Bronchial epithelial cell (primary cell): ENCODE results near the gene LCNL1. TPM values are rescaled to one million over a fixed set of nuclear protein-coding genes. Genes with fewer than 3 reads are reported as not detected.
"Not testable (repeated sequence)": the region's sequence is repeated elsewhere in the genome, so short reads cannot be mapped to it uniquely, and the experiment has no call there.

Source experiments
- DNase-seq: peaks from one replicate; pipeline ENCODE4 v3.0.0-alpha.2; 2010; ENCODE audit warnings: low read depth
- FAIRE-seq: peaks from 2 replicates; lab custom pipeline; 2011; peaks lifted over from hg19 to GRCh38; lab: Jason Lieb, UNC
- H3K27me3 ChIP-seq: 2 replicates; pipeline ENCODE4 v1.5.1; 2011; ENCODE audit warnings: low read length; ENCODE audit not compliant: control insufficient read depth, insufficient read depth
- H3K36me3 ChIP-seq: 2 replicates; pipeline ENCODE4 v1.5.1; 2011; ENCODE audit warnings: low read length; ENCODE audit not compliant: control insufficient read depth, insufficient read depth
- H3K4me3 ChIP-seq: 2 replicates; pipeline ENCODE4 v1.5.1; 2011; ENCODE audit warnings: mild to moderate bottlenecking, low read depth, low read length, control low read depth
- total RNA-seq: library from RNA; depleted of rRNA; stranded (reverse); fragments of >200 nt; gene quantifications from 2 replicates; pipeline ENCODE4 v1.2.1, GENCODE V29; 2014
- TF ChIP-seq, protein P1 (sequence below): IDR thresholded peaks from 2 replicates; pipeline ENCODE4 v1.5.1; 2011; ENCODE audit warnings: mild to moderate bottlenecking, moderate library complexity, low read length, control low read depth, inconsistent platforms; ENCODE audit not compliant: insufficient read depth, severe bottlenecking

Gene LCNL1
- total RNA-seq, 1 donor from 2014 or later = not detected

DNA sequence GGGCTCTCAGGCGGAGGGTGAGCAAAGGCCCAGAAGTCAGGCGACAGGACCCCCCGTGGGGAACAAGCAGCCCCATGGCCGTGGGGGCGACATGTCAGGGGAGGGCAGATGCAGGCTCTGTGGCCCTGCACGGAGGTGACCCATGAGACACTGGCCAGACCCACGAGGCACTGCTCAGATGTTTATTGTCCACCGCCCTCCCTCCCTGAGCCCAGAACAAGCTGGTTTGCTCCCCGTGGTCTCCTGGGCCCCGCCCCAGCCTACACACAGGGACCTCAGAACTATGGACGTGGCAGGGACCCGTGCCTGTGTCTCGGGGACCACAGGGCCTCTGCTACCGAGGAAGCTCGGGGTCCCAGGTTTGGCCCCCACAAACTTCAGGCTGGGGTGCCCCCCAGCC, 47.2 kb downstream of the LCNL1 start:
- DNase-seq (no peak), FAIRE-seq (no peak)
- H3K36me3 ChIP-seq = no peaks in the 10 kb centered on the region
- no peaks in the 10 kb centered on the region for H3K27me3 ChIP-seq
- TF ChIP-seq, protein P1, sequence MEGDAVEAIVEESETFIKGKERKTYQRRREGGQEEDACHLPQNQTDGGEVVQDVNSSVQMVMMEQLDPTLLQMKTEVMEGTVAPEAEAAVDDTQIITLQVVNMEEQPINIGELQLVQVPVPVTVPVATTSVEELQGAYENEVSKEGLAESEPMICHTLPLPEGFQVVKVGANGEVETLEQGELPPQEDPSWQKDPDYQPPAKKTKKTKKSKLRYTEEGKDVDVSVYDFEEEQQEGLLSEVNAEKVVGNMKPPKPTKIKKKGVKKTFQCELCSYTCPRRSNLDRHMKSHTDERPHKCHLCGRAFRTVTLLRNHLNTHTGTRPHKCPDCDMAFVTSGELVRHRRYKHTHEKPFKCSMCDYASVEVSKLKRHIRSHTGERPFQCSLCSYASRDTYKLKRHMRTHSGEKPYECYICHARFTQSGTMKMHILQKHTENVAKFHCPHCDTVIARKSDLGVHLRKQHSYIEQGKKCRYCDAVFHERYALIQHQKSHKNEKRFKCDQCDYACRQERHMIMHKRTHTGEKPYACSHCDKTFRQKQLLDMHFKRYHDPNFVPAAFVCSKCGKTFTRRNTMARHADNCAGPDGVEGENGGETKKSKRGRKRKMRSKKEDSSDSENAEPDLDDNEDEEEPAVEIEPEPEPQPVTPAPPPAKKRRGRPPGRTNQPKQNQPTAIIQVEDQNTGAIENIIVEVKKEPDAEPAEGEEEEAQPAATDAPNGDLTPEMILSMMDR = no peak
- H3K4me3 ChIP-seq = no peak overlapping the region

DNA sequence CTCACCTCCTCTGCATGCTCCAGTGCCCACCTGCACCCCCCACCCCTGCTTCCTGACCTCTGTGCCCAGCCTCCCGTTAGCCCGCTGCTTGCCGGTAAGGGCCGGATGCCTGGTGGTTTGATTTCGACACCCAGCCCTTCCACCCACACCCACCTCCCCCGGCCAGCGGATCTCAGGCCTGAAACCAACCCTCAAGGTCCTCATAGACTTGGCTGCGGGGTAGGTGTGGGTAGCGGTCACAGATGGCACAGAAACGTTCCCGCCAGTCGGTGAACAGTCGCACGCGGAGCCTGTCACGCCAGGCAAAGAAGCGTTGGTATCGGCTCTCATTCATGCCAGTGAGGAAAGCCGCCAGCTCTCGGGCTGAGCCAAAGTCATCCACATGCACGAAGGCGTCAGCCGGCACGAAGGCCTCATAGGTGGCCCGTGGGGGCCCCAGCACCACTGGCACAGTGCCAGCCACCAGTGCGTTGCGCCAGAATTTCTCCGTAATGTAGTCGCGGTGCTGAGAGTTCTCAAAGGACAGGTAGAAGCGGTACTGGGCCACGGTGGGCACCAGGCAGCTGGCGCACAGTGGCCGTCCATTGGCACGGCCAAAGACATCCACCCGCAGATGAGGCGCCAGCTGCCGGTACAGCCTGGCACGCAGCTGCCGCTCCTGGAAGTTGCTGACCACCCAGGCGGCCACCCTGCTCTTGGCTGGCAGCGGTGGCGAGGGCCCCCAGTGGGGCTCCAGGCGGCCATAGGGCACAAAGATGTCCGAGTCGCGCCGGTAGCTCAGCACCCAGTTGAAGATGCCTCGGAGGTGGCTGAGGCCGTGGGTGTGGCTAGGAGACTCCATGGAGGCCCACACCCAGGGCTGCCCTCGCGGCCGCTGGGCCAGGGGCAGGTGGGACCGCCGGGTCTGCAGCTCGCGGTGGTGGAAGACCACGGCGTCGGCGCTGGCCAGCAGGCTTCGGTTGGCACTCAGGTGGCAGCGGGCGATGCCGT, 48.0 kb downstream of the LCNL1 start:
- no peak for FAIRE-seq
- TF ChIP-seq, protein P1 = no peak
- H3K4me3 ChIP-seq = no peak overlapping the region

DNA sequence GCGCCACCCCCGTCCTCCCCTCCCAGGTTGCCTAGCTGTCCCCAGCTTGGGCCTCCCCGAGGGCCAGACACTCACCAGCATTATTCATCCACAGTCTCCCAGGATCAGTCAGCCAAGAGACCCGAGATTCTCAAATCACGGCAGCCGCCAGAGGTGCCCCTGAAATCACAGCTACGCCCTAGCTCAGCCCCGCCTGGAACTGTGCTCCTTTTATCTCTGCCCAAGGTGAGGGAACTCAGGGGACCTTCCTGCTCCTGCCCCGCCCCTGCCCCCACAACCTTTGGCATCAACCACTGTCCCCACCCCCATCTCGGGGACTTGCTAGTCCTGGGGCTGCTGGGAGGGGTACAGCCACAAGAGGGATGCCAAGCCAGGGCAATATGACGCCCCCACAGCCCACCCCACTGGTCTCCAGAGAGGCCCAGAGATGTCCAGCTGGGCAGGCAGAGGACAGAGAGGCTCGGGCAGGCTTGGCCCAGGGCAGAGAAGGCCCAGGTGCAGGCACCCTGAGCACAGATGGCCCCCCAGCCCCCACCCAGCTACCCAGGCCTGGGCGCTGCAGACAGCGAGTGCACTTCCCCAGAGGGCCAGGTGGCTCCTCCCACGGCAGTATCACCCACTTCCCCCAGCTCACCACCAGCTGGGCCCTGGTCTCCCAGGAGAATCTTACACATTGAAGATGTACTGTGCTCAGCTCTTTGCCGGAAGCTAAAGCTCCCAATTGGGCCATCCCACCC, 49.3 kb downstream of the LCNL1 start, which contains the start of gene FUT7:
FUT7 (minus strand) TSS at position 185 of the 737 bp plus-strand sequence; CDS start at position 88, 97 bp downstream.
- DNase-seq = no peak
- TF ChIP-seq, protein P1 = no peak
- no peak within 1 kb of the TSS for H3K4me3 ChIP-seq
- FAIRE-seq = no peak
- H3K27me3 ChIP-seq = no peaks in the 10 kb centered on the region
- no peaks in the 10 kb centered on the region for H3K36me3 ChIP-seq

More for the DNA sequence above, 48.0 kb downstream of the LCNL1 start:
- DNase-seq = no peak
- no peaks in the 10 kb centered on the region for H3K27me3 ChIP-seq
- no peaks in the 10 kb centered on the region for H3K36me3 ChIP-seq

DNA sequence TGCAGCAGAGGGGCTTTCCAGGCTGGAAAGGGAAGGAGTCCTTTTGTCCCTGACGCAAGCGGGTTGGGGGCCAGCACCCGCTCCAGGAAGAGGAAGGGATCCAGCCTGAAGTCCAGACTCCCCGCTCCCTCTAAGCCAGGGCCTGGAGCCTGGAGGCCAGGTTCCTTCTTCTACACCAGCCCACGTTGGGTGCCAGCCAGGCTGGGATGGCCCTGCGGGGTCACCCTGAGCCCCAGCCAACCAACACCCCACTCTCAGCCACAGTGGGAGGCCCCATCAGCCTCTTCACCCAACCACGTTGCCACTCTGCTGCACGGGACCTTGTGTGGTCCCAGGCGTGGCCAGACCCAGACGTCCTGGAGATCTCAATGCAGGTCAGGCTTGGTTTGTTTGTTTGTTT, 50.1 kb downstream of the LCNL1 start:
- Histone ChIP-seq H3K27me3 (no peaks in the 10 kb centered on the region), H3K4me3 (no peak overlapping the region), H3K36me3 (no peaks in the 10 kb centered on the region)
- TF ChIP-seq, protein P1 = no peak
- DNase-seq (no peak), FAIRE-seq (no peak)

- not testable (repeated sequence) for H3K4me3 ChIP-seq, DNase-seq, FAIRE-seq, H3K36me3 ChIP-seq, H3K27me3 ChIP-seq
Measured at GRCh38 chr9:137033481-137033880, 50.7 kb downstream of the LCNL1 start.
